GM10266 (cell line): ENCODE results near the gene FAM47E.

Experiments
- DNase-seq: peaks from one replicate; pipeline ENCODE4 v3.0.0; 2012; ENCODE audit errors: extremely low spot score
- TF ChIP-seq, protein P1 (sequence below): IDR thresholded peaks from 2 replicates; pipeline ENCODE4 v1.5.1; 2012; ENCODE audit warnings: mild to moderate bottlenecking, low read depth; ENCODE audit not compliant: control insufficient read depth, insufficient read depth; ENCODE audit errors: missing control alignments

Gene FAM47E

DNA sequence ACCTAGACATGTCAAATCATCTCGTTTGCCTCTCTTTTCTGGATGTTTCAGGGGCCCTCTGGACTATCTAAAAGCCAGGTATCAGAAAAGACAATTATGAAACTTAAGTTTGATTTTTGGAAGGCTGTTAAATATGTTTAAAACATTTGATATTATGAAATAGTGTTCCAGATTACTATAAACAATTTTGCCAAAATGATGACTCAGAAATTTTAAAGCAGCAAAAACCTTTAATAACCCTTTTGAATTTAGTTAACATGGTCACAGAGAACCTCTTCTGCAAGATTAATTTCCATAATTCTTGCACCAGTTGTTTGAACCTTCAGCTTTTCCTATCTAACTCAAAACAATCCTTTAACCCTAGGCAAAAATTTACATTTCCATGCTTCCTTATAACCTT is 18.8 kb upstream of the FAM47E start:
- no peak for DNase-seq
- TF ChIP-seq, protein P1, sequence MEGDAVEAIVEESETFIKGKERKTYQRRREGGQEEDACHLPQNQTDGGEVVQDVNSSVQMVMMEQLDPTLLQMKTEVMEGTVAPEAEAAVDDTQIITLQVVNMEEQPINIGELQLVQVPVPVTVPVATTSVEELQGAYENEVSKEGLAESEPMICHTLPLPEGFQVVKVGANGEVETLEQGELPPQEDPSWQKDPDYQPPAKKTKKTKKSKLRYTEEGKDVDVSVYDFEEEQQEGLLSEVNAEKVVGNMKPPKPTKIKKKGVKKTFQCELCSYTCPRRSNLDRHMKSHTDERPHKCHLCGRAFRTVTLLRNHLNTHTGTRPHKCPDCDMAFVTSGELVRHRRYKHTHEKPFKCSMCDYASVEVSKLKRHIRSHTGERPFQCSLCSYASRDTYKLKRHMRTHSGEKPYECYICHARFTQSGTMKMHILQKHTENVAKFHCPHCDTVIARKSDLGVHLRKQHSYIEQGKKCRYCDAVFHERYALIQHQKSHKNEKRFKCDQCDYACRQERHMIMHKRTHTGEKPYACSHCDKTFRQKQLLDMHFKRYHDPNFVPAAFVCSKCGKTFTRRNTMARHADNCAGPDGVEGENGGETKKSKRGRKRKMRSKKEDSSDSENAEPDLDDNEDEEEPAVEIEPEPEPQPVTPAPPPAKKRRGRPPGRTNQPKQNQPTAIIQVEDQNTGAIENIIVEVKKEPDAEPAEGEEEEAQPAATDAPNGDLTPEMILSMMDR = no peak

DNA sequence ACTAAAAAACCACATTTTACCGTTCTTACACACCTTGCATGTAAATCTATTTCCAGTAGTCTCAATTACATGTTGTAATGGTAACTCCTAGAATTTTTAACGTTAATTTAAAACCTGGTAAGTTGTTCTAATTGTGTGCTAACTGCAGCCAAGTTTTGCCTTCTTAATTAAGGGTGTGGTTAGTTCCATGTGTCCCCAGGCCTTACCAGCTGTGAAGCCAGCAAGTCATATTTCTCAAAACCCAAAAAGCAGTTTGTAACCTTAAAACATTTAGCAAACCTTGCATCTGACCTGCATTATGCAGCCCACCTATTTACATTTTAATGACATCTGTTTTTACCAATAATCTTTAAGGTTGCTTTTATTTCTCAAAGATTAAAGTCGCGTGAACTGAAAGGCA is 18.4 kb upstream of the FAM47E start:
- DNase-seq = no peak
- TF ChIP-seq, protein P1 = no peak

DNA sequence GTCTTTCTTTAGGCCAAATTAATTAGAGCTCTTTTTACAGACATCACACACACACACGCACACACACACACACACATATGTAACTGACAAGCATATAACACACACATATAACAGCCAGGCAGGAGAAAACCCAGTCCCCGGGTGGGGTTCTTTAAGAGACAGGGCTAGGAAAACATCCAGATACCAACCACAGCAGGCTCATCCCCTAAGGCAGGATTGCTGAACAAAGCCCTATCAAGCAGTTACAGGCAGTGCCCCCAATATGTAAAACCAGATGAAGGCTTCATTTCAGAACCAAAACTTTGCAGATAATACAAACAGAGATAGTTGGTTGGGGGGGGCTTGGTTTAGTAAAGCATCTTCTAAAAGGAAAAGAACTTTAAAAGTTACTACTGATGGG is 18.0 kb upstream of the FAM47E start:
- no peak for DNase-seq

DNA sequence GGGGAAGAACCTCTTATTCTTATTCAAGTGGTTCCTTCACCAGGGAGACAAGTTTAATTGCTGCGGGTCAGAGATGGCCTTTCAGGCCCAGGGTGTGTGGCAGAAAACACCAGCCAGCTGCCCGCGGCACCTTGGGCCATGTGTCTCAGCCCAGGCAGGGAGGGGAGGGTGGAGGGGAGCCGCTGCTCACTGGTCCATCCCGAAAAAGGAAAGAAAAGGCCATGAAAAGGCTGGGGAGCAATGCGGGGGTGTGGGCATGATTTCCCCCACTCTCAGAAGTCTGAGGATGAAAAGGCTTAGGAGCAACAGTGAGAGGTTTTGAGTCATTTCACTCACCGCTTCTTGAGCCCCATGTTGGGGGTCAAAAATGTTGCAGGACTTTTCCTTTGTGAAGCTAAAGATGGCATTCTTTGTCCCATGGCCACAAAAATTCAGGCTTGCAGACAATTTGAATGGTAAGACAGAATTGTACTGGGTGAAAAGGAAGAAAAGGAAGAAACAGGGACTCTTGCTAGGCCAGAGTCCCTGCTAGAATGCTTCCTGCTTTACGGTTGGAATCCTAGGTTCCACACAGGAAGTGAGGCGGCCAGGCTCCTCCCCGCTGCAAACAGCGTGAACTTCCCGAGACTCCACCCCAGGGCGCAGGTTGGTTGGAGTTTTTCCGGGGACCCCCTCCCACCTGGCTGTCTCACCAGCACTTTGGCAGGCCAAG is 17.4 kb upstream of the FAM47E start:
- TF ChIP-seq, protein P1 = no peak
- DNase-seq = no peak

More for the DNA sequence above, 18.0 kb upstream of the FAM47E start:
- TF ChIP-seq, protein P1 = no peak

DNA sequence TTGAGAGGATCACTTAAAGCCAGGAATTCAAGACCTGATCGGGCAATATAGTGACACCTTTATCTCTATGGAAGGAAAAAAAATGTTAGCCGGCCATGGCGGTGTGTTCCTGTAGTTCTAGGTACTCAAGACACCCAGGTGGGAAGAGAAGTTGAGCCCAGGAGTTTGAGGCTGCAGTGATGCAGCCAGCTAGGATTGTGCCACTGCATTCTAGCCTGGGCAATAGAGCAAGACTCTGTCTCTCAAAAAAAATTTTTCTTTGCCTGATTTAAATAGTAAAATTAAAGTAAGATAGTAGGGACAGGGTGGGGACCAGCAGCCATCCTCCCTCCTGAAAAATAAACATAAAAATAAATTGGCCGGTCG is 16.9 kb upstream of the FAM47E start:
- TF ChIP-seq, protein P1 = no peak
- no peak for DNase-seq

DNA sequence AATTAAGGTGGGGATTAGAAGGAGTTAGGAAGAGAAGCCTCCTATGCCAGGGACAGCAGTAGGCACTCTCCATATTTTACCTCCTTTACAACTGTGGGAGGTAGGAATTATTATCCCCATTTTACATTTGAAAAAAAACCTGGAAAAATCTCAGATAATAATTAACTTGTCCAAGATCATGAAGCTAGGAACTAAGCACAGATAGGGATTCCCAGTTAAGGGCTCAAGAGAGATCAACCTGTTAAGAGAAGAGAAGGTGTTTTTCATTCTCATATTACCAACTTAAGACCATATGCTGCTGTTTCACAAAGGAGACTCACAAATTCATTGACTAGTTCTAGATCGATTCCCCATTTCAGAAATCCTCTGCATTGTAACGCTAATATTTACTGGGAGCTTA is 16.1 kb upstream of the FAM47E start:
- TF ChIP-seq, protein P1 = no peak
- no peak for DNase-seq

DNA sequence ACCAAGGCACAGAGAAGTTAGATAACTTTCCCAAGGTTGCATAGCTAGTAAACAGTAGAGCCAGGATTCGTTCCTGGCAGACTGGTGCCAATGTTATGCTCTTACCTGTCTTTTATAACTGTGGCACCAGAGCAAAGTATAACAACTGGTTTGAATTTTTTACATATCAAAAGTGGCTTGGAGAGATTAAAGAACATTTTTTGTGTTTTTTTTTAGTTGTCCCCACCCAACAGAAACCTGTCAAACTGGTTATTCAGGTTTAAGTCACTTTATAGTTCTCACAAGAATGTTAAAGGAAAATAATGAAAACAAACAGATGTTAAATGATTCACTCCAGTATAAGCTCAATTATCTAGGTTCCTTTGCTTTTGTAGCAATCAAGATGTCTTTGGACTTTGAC is 15.6 kb upstream of the FAM47E start:
- no peak for DNase-seq
- TF ChIP-seq, protein P1 = no peak
